Activated CD8-positive, alpha-beta memory T cell treated with anti-CD3 and anti-CD28 coated beads, Interleukin-2, amount 10 ng/mL, durations not matched to agents 7 days and 5 days (primary cell): ENCODE data around the gene RAD51. TPM values are rescaled to one million over a fixed set of nuclear protein-coding genes. Genes with fewer than 3 reads are reported as not detected.
"Not testable (repeated sequence)": the region's sequence is repeated elsewhere in the genome, so short reads cannot be mapped to it uniquely, and the experiment has no call there.

ENCODE experiments used
- ATAC-seq: fragments of 150-1000 bp; cut with Tn5 transposase; one replicate; pipeline ENCODE4 v1.10.0; 2021; ENCODE audit warnings: moderate library complexity
- CTCF ChIA-PET: fragments of 350-600 bp; sonication (Branson Sonifier 250); formaldehyde crosslinking; loops from one replicate; lab custom pipeline; 2021; ENCODE audit warnings: antibody characterized with exemption; lab: Charles Lee
- DNase-seq: peaks from one replicate; pipeline ENCODE4 v3.0.0-alpha.2; 2020
- H3K27ac Mint-ChIP-seq: one replicate; pipeline ENCODE4 v1.8.0; 2021; ENCODE audit warnings: mild to moderate bottlenecking, mixed read lengths
- H3K27me3 Mint-ChIP-seq: one replicate; pipeline ENCODE4 v1.8.0; 2021; ENCODE audit warnings: mixed read lengths
- H3K36me3 Mint-ChIP-seq: one replicate; pipeline ENCODE4 v1.8.0; 2021; ENCODE audit warnings: mild to moderate bottlenecking, mixed read lengths
- H3K4me1 Mint-ChIP-seq: one replicate; pipeline ENCODE4 v1.8.0; 2021; ENCODE audit warnings: mixed read lengths
- H3K4me3 Mint-ChIP-seq: one replicate; pipeline ENCODE4 v1.8.0; 2021; ENCODE audit warnings: mild to moderate bottlenecking, moderate library complexity, mixed read lengths
- H3K9me3 Mint-ChIP-seq: one replicate; pipeline ENCODE4 v1.8.0; 2022; ENCODE audit warnings: low read depth, mixed read lengths
- total RNA-seq, 2 experiments: library from RNA; stranded (reverse); gene quantifications; one replicate each; pipeline ENCODE4 v1.2.3, GENCODE V29; 2021

Gene RAD51
- total RNA-seq: 10 to 100 TPM; 73.0 to 83.3 TPM

- Mint-ChIP-seq H3K4me1 (peaks cover 41% of the 10 kb centered on the region), H3K27me3 (no peaks in the 10 kb centered on the region), H3K9me3 (no peaks in the 10 kb centered on the region), H3K27ac (peak within 1 kb of the TSS; percentile 100), H3K36me3 (peaks cover 36% of the 10 kb centered on the region), H3K4me3 (peak within 1 kb of the TSS; percentile 98)
- DNase-seq: peak; percentile 95
- peak; percentile 94 for ATAC-seq
- CTCF ChIA-PET: interaction anchor here (0.5 to 3.1 kb wide), 24 partner anchors 10 to 1247 kb away, joined by 3 to 18 read pairs (median 4); partner anchors contain the start of genes DNAJC17, NUSAP1, OIP5 and RPUSD2
These were observed at the start of gene RAD51 for GRCh38 chr15:40694688-40695468. Gene RAD51 (plus strand): TSS chr15:40695174. CDS start chr15:40698759, 3,585 bp downstream.

GRCh38 chr15:40647523-40647922 is 47.5 kb upstream of the RAD51 start:
- Mint-ChIP-seq H3K4me3 (no peak overlapping the region), H3K4me1 (no peaks in the 10 kb centered on the region), H3K36me3 (peaks cover 42% of the 10 kb centered on the region), H3K27me3 (no peaks in the 10 kb centered on the region), H3K27ac (no peak overlapping the region), H3K9me3 (no peaks in the 10 kb centered on the region)
- CTCF ChIA-PET: interaction anchor here (0.9 kb wide), 1 partner anchor 15 kb away, joined by 3 read pairs; no protein-coding TSS in a partner anchor
- no peak for DNase-seq
- ATAC-seq: no peak

GRCh38 chr15:40650479-40650878 is 44.5 kb upstream of the RAD51 start:
- Mint-ChIP-seq H3K9me3 (no peaks in the 10 kb centered on the region), H3K27me3 (no peaks in the 10 kb centered on the region), H3K36me3 (peaks cover 44% of the 10 kb centered on the region), H3K4me1 (no peaks in the 10 kb centered on the region), H3K4me3 (no peak overlapping the region), H3K27ac (no peak overlapping the region)
- no peak for DNase-seq
- ATAC-seq: no peak
- CTCF ChIA-PET: interaction anchor here (0.8 to 1.2 kb wide), 2 partner anchors 82 to 133 kb away, joined by 3 read pairs; no protein-coding TSS in a partner anchor

GRCh38 chr15:40660686-40661085 is 34.3 kb upstream of the RAD51 start:
- Mint-ChIP-seq H3K27me3 (no peaks in the 10 kb centered on the region), H3K4me3 (no peak overlapping the region), H3K9me3 (no peaks in the 10 kb centered on the region), H3K36me3 (peaks cover 39% of the 10 kb centered on the region), H3K4me1 (no peaks in the 10 kb centered on the region), H3K27ac (no peak overlapping the region)
- DNase-seq (no peak), ATAC-seq (no peak)
- CTCF ChIA-PET: interaction anchor here (0.7 kb wide), 1 partner anchor 142 kb away, joined by 4 read pairs; no protein-coding TSS in a partner anchor

GRCh38 chr15:40664909-40665308 is 30.1 kb upstream of the RAD51 start:
- Mint-ChIP-seq H3K4me3 (no peak overlapping the region), H3K27ac (no peak overlapping the region), H3K36me3 (peaks cover 29% of the 10 kb centered on the region), H3K27me3 (no peaks in the 10 kb centered on the region), H3K4me1 (no peaks in the 10 kb centered on the region), H3K9me3 (no peaks in the 10 kb centered on the region)
- DNase-seq: no peak
- no peak for ATAC-seq
- CTCF ChIA-PET: no interaction called here

- CTCF ChIA-PET: interaction anchor here (1.3 kb wide), 1 partner anchor 17 kb away, joined by 4 read pairs; no protein-coding TSS in a partner anchor
These were observed 18.7 kb upstream of the RAD51 start for GRCh38 chr15:40676290-40676689.

GRCh38 chr15:40676906-40677305 is 18.1 kb upstream of the RAD51 start:
- not testable (repeated sequence) for H3K9me3 Mint-ChIP-seq, H3K27me3 Mint-ChIP-seq
- CTCF ChIA-PET: interaction anchor here (1.1 to 4.2 kb wide), 4 partner anchors 18 to 217 kb away, joined by 3 to 18 read pairs (median 6); partner anchors contain the start of gene RAD51

More at GRCh38 chr15:40676290-40676689, 18.7 kb upstream of the RAD51 start:
- DNase-seq, H3K9me3 Mint-ChIP-seq, H3K27ac Mint-ChIP-seq, H3K36me3 Mint-ChIP-seq, H3K4me1 Mint-ChIP-seq, H3K27me3 Mint-ChIP-seq, ATAC-seq, H3K4me3 Mint-ChIP-seq: not testable (repeated sequence)

GRCh38 chr15:40680151-40680550 is 14.8 kb upstream of the RAD51 start:
- H3K36me3 Mint-ChIP-seq: no peaks in the 10 kb centered on the region
- DNase-seq: no peak
- H3K27ac Mint-ChIP-seq: no peak overlapping the region
- CTCF ChIA-PET: interaction anchor here (1.0 to 4.2 kb wide), 8 partner anchors 8 to 179 kb away, joined by 3 to 22 read pairs (median 4); partner anchors contain the start of gene RAD51
- no peaks in the 10 kb centered on the region for H3K27me3 Mint-ChIP-seq
- H3K9me3 Mint-ChIP-seq: no peaks in the 10 kb centered on the region
- no peak for ATAC-seq
- no peak overlapping the region for H3K4me3 Mint-ChIP-seq
- peaks cover 3% of the 10 kb centered on the region for H3K4me1 Mint-ChIP-seq

More at GRCh38 chr15:40676906-40677305, 18.1 kb upstream of the RAD51 start:
- H3K36me3 Mint-ChIP-seq, H3K4me1 Mint-ChIP-seq, DNase-seq, ATAC-seq, H3K27ac Mint-ChIP-seq, H3K4me3 Mint-ChIP-seq: not testable (repeated sequence)

GRCh38 chr15:40680959-40681358 is 14.0 kb upstream of the RAD51 start:
- not testable (repeated sequence) for ATAC-seq, H3K27me3 Mint-ChIP-seq, H3K36me3 Mint-ChIP-seq, H3K4me1 Mint-ChIP-seq, H3K4me3 Mint-ChIP-seq, DNase-seq, H3K9me3 Mint-ChIP-seq, H3K27ac Mint-ChIP-seq
- CTCF ChIA-PET: interaction anchor here (1.1 to 4.2 kb wide), 4 partner anchors 14 to 178 kb away, joined by 4 to 22 read pairs (median 12); partner anchors contain the start of gene RAD51

- Mint-ChIP-seq H3K36me3 (no peaks in the 10 kb centered on the region), H3K4me1 (no peaks in the 10 kb centered on the region), H3K27ac (no peak overlapping the region), H3K4me3 (no peak overlapping the region), H3K9me3 (no peaks in the 10 kb centered on the region), H3K27me3 (no peaks in the 10 kb centered on the region)
- CTCF ChIA-PET: interaction anchor here (0.8 to 1.0 kb wide), 2 partner anchors 98 to 221 kb away, joined by 3 read pairs; no protein-coding TSS in a partner anchor
- DNase-seq (no peak), ATAC-seq (no peak)
These were observed 10.6 kb upstream of the RAD51 start for GRCh38 chr15:40684381-40684780.

GRCh38 chr15:40685376-40685775 is 9.6 kb upstream of the RAD51 start:
- CTCF ChIA-PET: no interaction called here
- no peaks in the 10 kb centered on the region for H3K36me3 Mint-ChIP-seq

GRCh38 chr15:40688932-40689799 is 5.8 kb upstream of the RAD51 start:
- Mint-ChIP-seq H3K4me3 (no peak overlapping the region), H3K9me3 (no peaks in the 10 kb centered on the region), H3K27ac (no peak overlapping the region), H3K27me3 (no peaks in the 10 kb centered on the region), H3K4me1 (peaks cover 7% of the 10 kb centered on the region), H3K36me3 (peaks cover 6% of the 10 kb centered on the region)
- CTCF ChIA-PET: no interaction called here
- DNase-seq (no peak), ATAC-seq (no peak)

More at GRCh38 chr15:40685376-40685775, 9.6 kb upstream of the RAD51 start:
- no peak overlapping the region for H3K4me3 Mint-ChIP-seq
- H3K4me1 Mint-ChIP-seq: no peaks in the 10 kb centered on the region
- DNase-seq: no peak
- no peaks in the 10 kb centered on the region for H3K9me3 Mint-ChIP-seq
- no peak overlapping the region for H3K27ac Mint-ChIP-seq
- ATAC-seq: no peak
- H3K27me3 Mint-ChIP-seq: no peaks in the 10 kb centered on the region

GRCh38 chr15:40691737-40692136 is 3.2 kb upstream of the RAD51 start:
- DNase-seq (no peak), ATAC-seq (no peak)
- CTCF ChIA-PET: interaction anchor here (1.1 kb wide), 1 partner anchor 91 kb away, joined by 4 read pairs; no protein-coding TSS in a partner anchor
- H3K36me3 Mint-ChIP-seq: peaks cover 17% of the 10 kb centered on the region
- no peaks in the 10 kb centered on the region for H3K9me3 Mint-ChIP-seq
- H3K4me1 Mint-ChIP-seq: peaks cover 16% of the 10 kb centered on the region
- H3K4me3 Mint-ChIP-seq: no peak overlapping the region
- no peaks in the 10 kb centered on the region for H3K27me3 Mint-ChIP-seq
- H3K27ac Mint-ChIP-seq: no peak overlapping the region
